HG03565 (cell line): ENCODE results near the gene PRDM5.

Experiments used
- ATAC-seq: cut with Tn5 transposase; IDR thresholded peaks from one replicate; pipeline ENCODE4 v1.9.1; 2021; ENCODE audit warnings: mild to moderate bottlenecking, moderate library complexity; ENCODE audit not compliant: unreplicated experiment

Gene PRDM5

GRCh38 chr4:120915336-120915735 is 7.2 kb downstream of the PRDM5 start:
- no peak for ATAC-seq

- no peak for ATAC-seq
Measured at GRCh38 chr4:120903419-120903818, 19.1 kb downstream of the PRDM5 start.

- ATAC-seq, result no peak
Measured at GRCh38 chr4:120902925-120903324, 19.6 kb downstream of the PRDM5 start.

GRCh38 chr4:120901731-120902130 is 20.8 kb downstream of the PRDM5 start:
- no peak for ATAC-seq

- ATAC-seq, result no peak
Measured at GRCh38 chr4:120897981-120898719, 24.4 kb downstream of the PRDM5 start.

- no peak for ATAC-seq
Measured at GRCh38 chr4:120895554-120895953, 27.0 kb downstream of the PRDM5 start.

- no peak for ATAC-seq
Measured at GRCh38 chr4:120893314-120893713, 29.2 kb downstream of the PRDM5 start.

GRCh38 chr4:120886191-120886590 is 36.3 kb downstream of the PRDM5 start:
- no peak for ATAC-seq

GRCh38 chr4:120881846-120882245 is 40.7 kb downstream of the PRDM5 start:
- no peak for ATAC-seq

GRCh38 chr4:120881351-120881750 is 41.2 kb downstream of the PRDM5 start:
- no peak for ATAC-seq

- ATAC-seq, result no peak
Measured at GRCh38 chr4:120877021-120877420, 45.5 kb downstream of the PRDM5 start.

GRCh38 chr4:120874792-120875774 is 47.4 kb downstream of the PRDM5 start:
- ATAC-seq, result no peak

- ATAC-seq, result no peak
Measured at GRCh38 chr4:120873554-120873953, 49.0 kb downstream of the PRDM5 start.

- ATAC-seq, result no peak
Measured at GRCh38 chr4:120871173-120871572, 51.4 kb downstream of the PRDM5 start.

GRCh38 chr4:120870279-120870673 is 52.2 kb downstream of the PRDM5 start:
- ATAC-seq, result no peak

- ATAC-seq, result no peak
Measured at GRCh38 chr4:120869613-120870278, 52.8 kb downstream of the PRDM5 start.

- ATAC-seq, result no peak
Measured at GRCh38 chr4:120867506-120867905, 55.0 kb downstream of the PRDM5 start.

- ATAC-seq, result peak; percentile 77
Measured at GRCh38 chr4:120865985-120866384, 56.5 kb downstream of the PRDM5 start.

GRCh38 chr4:120864969-120865368 is 57.6 kb downstream of the PRDM5 start:
- no peak for ATAC-seq

GRCh38 chr4:120862432-120862831 is 60.1 kb downstream of the PRDM5 start:
- no peak for ATAC-seq

- no peak for ATAC-seq
Measured at GRCh38 chr4:120861852-120862251, 60.7 kb downstream of the PRDM5 start.
